ENCODE results near the gene ITPKA. TPM values are rescaled to one million over a fixed set of nuclear protein-coding genes. Genes with fewer than 3 reads are reported as not detected.

Gene ITPKA
- polyA plus RNA-seq, 1 of the 3 experiments (the other 2 are of a cell fraction): 2.2 TPM

DNA sequence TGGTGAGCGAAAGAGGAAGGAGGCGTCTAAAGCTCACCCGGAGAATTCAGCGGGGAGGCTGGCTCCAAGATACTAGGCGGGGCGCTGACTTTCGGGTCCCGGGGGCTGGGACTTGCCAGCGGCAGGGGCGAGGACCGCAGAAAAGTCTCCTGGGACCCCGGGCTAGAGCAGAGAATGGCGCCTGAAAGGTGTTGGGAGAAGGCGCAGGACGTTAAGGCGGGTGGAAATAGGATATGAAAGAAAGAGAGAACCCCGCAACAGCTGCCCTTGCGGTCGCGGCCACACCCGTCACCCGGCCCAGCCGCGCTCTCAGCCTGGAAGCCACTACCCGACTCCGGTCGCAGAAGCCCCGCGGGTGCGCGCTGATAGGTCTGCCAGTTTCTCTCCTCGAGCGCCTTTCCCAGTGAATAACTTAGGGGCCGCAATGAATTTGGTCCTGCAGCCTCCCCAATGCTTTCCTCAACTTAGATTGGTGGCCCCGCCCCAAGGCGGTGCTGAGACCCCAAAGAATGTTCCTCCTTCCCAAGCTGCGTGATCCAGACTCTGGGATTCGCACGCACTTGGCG lies 19.3 kb downstream of the ITPKA start:
- Histone ChIP-seq H3K9me2 (no peaks in the 10 kb centered on the region), H3K27me3 (ENCODE audit: insufficient read depth) (peaks cover 7% of the 10 kb centered on the region; the same call in 1 of the 2 replicates), H4K20me1 (ENCODE audit: insufficient read depth) (no peaks in the 10 kb centered on the region), H3K36me3 (replicated peaks in 1 of 2; ENCODE audit: control insufficient read depth in 1 of 2, insufficient read depth in 2 of 2, low read length in 1 of 2) (peaks cover 3 to 7% of the 10 kb centered on the region in 2 experiments), H3K4me2 (peak overlapping the region; percentile 66), H3K27ac (ENCODE audit: low read depth in 2 of 2, low read length in 1 of 2) (no peak overlapping the region), H3F3A (replicated peaks; ENCODE audit: insufficient read depth) (no peaks in the 10 kb centered on the region), H3K9ac (no peak overlapping the region), H3K79me2 (ENCODE audit: insufficient read depth) (no peaks in the 10 kb centered on the region), H2AFZ (ENCODE audit: low read depth) (no peak overlapping the region), H3K4me1 (ENCODE audit: control insufficient read depth in 1 of 2, insufficient read depth in 2 of 2, low read depth in 1 of 2, low read length in 1 of 2) (peaks cover 0 to 10% of the 10 kb centered on the region in 2 experiments; a peak in 1 of 4 replicates), H3K9me3 (no peaks in the 10 kb centered on the region), H3K4me3 (ENCODE audit: low read depth in 2 of 2, low read length in 1 of 2) (peak overlapping the region; percentile 6 to 31; a peak in 2 of 4 replicates)
- ChIA-PET CTCF (interaction anchor here (0.9 to 1.8 kb wide), 2 partner anchors 17 to 47 kb away, joined by 6 read pairs; no protein-coding TSS in a partner anchor), POLR2A (no interaction called here)
- 22% methylated on average over 20 of the region's 40 CpGs for WGBS (ENCODE audit: low lambda C conversion rate)
- TF ChIP-seq TCF12 (IDR thresholded peaks at IDR 0.05) (no peak), FOSL2 (IDR thresholded peaks at IDR 0.05; ENCODE audit: borderline replicate concordance, low read depth) (no peak), MXI1 (IDR thresholded peaks at IDR 0.05; ENCODE audit: low read depth, low read length) (no peak), ELF1 (IDR thresholded peaks at IDR 0.05) (no peak), FOXM1 (IDR thresholded peaks at IDR 0.05; ENCODE audit: low read depth) (no peak), EP300 (IDR thresholded peaks at IDR 0.05; ENCODE audit: borderline replicate concordance in 1 of 2, low read depth in 1 of 2, low read length in 1 of 2) (no peak), RFX5 (IDR thresholded peaks at IDR 0.05; ENCODE audit: low read length) (no peak), GATA2 (CRISPR knock-in tag; IDR thresholded peaks at IDR 0.05) (no peak), RCOR1 (IDR thresholded peaks at IDR 0.05; ENCODE audit: low read length) (no peak)
- TF ChIP-seq, protein P1, sequence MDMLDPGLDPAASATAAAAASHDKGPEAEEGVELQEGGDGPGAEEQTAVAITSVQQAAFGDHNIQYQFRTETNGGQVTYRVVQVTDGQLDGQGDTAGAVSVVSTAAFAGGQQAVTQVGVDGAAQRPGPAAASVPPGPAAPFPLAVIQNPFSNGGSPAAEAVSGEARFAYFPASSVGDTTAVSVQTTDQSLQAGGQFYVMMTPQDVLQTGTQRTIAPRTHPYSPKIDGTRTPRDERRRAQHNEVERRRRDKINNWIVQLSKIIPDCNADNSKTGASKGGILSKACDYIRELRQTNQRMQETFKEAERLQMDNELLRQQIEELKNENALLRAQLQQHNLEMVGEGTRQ (IDR thresholded peaks at IDR 0.05; ENCODE audit: borderline replicate concordance, low read depth, low read length): no peak
- DNase-seq: peak; percentile 75

- Histone ChIP-seq H2AFZ (ENCODE audit: low read depth) (no peak within 1 kb of the TSS), H3K79me2 (ENCODE audit: insufficient read depth) (no peaks in the 10 kb centered on the region), H3K9ac (no peak within 1 kb of the TSS), H3K27ac (ENCODE audit: low read depth in 2 of 2, low read length in 1 of 2) (no peak within 1 kb of the TSS), H3K27me3 (ENCODE audit: insufficient read depth) (peaks cover 7% of the 10 kb centered on the region; the same call in 1 of the 2 replicates), H3K9me3 (no peaks in the 10 kb centered on the region), H3F3A (replicated peaks; ENCODE audit: insufficient read depth) (no peaks in the 10 kb centered on the region), H3K4me1 (ENCODE audit: control insufficient read depth in 1 of 2, insufficient read depth in 2 of 2, low read depth in 1 of 2, low read length in 1 of 2) (peaks cover 0 to 10% of the 10 kb centered on the region in 2 experiments; a peak in 1 of 4 replicates), H3K9me2 (no peaks in the 10 kb centered on the region), H4K20me1 (ENCODE audit: insufficient read depth) (no peaks in the 10 kb centered on the region), H3K36me3 (replicated peaks in 1 of 2; ENCODE audit: control insufficient read depth in 1 of 2, insufficient read depth in 2 of 2, low read length in 1 of 2) (peaks cover 3 to 7% of the 10 kb centered on the region in 2 experiments), H3K4me3 (ENCODE audit: low read depth in 2 of 2, low read length in 1 of 2) (peak within 1 kb of the TSS; percentile 6 to 31; a peak in 2 of 4 replicates), H3K4me2 (peak within 1 kb of the TSS; percentile 66)
- peak; percentile 75 for DNase-seq
- ChIA-PET POLR2A (interaction anchor here (1.1 kb wide), 1 partner anchor 15 kb away, joined by 3 read pairs; no protein-coding TSS in a partner anchor), CTCF (interaction anchor here (0.9 to 1.8 kb wide), 2 partner anchors 16 to 48 kb away, joined by 6 read pairs; no protein-coding TSS in a partner anchor)
- 48% methylated on average over 17 of the region's 33 CpGs for WGBS (ENCODE audit: low lambda C conversion rate)
- TF ChIP-seq ELF1 (IDR thresholded peaks at IDR 0.05) (no peak), IRF3 (IDR thresholded peaks at IDR 0.05; ENCODE audit: low read depth, low read length) (no peak), GATA2 (CRISPR knock-in tag; IDR thresholded peaks at IDR 0.05) (no peak), RFX5 (IDR thresholded peaks at IDR 0.05; ENCODE audit: low read length) (no peak), REST (IDR thresholded peaks at IDR 0.05; ENCODE audit: low read depth, low read length) (no peak), RCOR1 (IDR thresholded peaks at IDR 0.05; ENCODE audit: low read length) (no peak), MXI1 (IDR thresholded peaks at IDR 0.05; ENCODE audit: low read depth, low read length) (no peak)
- TF ChIP-seq, protein P2, sequence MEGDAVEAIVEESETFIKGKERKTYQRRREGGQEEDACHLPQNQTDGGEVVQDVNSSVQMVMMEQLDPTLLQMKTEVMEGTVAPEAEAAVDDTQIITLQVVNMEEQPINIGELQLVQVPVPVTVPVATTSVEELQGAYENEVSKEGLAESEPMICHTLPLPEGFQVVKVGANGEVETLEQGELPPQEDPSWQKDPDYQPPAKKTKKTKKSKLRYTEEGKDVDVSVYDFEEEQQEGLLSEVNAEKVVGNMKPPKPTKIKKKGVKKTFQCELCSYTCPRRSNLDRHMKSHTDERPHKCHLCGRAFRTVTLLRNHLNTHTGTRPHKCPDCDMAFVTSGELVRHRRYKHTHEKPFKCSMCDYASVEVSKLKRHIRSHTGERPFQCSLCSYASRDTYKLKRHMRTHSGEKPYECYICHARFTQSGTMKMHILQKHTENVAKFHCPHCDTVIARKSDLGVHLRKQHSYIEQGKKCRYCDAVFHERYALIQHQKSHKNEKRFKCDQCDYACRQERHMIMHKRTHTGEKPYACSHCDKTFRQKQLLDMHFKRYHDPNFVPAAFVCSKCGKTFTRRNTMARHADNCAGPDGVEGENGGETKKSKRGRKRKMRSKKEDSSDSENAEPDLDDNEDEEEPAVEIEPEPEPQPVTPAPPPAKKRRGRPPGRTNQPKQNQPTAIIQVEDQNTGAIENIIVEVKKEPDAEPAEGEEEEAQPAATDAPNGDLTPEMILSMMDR (IDR thresholded peaks at IDR 0.05): no peak
- TF ChIP-seq, protein P3, sequence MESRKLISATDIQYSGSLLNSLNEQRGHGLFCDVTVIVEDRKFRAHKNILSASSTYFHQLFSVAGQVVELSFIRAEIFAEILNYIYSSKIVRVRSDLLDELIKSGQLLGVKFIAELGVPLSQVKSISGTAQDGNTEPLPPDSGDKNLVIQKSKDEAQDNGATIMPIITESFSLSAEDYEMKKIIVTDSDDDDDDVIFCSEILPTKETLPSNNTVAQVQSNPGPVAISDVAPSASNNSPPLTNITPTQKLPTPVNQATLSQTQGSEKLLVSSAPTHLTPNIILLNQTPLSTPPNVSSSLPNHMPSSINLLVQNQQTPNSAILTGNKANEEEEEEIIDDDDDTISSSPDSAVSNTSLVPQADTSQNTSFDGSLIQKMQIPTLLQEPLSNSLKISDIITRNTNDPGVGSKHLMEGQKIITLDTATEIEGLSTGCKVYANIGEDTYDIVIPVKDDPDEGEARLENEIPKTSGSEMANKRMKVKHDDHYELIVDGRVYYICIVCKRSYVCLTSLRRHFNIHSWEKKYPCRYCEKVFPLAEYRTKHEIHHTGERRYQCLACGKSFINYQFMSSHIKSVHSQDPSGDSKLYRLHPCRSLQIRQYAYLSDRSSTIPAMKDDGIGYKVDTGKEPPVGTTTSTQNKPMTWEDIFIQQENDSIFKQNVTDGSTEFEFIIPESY (IDR thresholded peaks at IDR 0.05; ENCODE audit: borderline replicate concordance, low read depth): no peak
Observed at GRCh38 chr15:41513506-41514227, 20.0 kb downstream of the ITPKA start, which contains the start of gene LTK. TSS of gene LTK (minus strand) at chr15:41513827. CDS start at chr15:41513709, 118 bp downstream.
